Caco-2 (cell line): ENCODE data around the gene IFI44. TPM values are rescaled to one million over a fixed set of nuclear protein-coding genes. Genes with fewer than 3 reads are reported as not detected.

Experiments
- BruUV-seq: library from RNA; stranded (reverse); fragments of 400-500 nt; replicated peaks from 2 replicates; lab custom pipeline; 2021; lab: Mats Ljungman, UMichigan
- CTCF ChIA-PET: fragments of 300-600 bp; sonication (Branson Sonifier 250); formaldehyde crosslinking; loops from one replicate; lab custom pipeline; 2022; ENCODE audit warnings: antibody characterized with exemption; lab: Charles Lee
- POLR2A ChIA-PET: fragments of 300-600 bp; sonication (Branson Sonifier 250); formaldehyde crosslinking; loops from one replicate; lab custom pipeline; 2022; ENCODE audit warnings: antibody characterized with exemption; lab: Charles Lee
- DNase-seq, 2 experiments: peaks; one replicate each; pipeline versions ENCODE4 v3.0.0 to v3.0.0-alpha.2; 2020 to 2022
- H3K27me3 ChIP-seq: replicated peaks from 2 replicates; pipeline ENCODE4 v1.6.0; 2011; ENCODE audit warnings: low read length; ENCODE audit not compliant: control insufficient read depth, insufficient read depth
- H3K36me3 ChIP-seq: 2 replicates; pipeline ENCODE4 v1.5.1; 2011; ENCODE audit warnings: low read length; ENCODE audit not compliant: control insufficient read depth, insufficient read depth
- H3K4me1 ChIP-seq: fragments of 250-450 bp; sonication (Bioruptor Pico); 2 replicates; pipeline ENCODE4 v1.5.1; 2020; ENCODE audit warnings: mild to moderate bottlenecking
- H3K4me3 ChIP-seq: 2 replicates; pipeline ENCODE4 v1.5.1; 2011; ENCODE audit warnings: low read depth, mild to moderate bottlenecking, control low read depth, low read length
- H3K9me3 ChIP-seq: fragments of 250-450 bp; sonication (Bioruptor Pico); 2 replicates; pipeline ENCODE4 v1.5.1; 2020; ENCODE audit warnings: mild to moderate bottlenecking, moderate library complexity
- H3K27ac Mint-ChIP-seq: one replicate; pipeline ENCODE4 v1.8.0; 2022; ENCODE audit warnings: mixed read lengths; ENCODE audit not compliant: unreplicated experiment
- H3K27me3 Mint-ChIP-seq: one replicate; pipeline ENCODE4 v1.8.0; 2022; ENCODE audit warnings: mixed read lengths; ENCODE audit not compliant: insufficient read depth, unreplicated experiment
- H3K36me3 Mint-ChIP-seq: one replicate; pipeline ENCODE4 v1.8.0; 2022; ENCODE audit warnings: mild to moderate bottlenecking, mixed read lengths; ENCODE audit not compliant: insufficient read depth, unreplicated experiment
- H3K4me1 Mint-ChIP-seq: one replicate; pipeline ENCODE4 v1.8.0; 2022; ENCODE audit warnings: low read depth, mixed read lengths; ENCODE audit not compliant: unreplicated experiment
- H3K4me3 Mint-ChIP-seq: one replicate; pipeline ENCODE4 v1.8.0; 2022; ENCODE audit warnings: mild to moderate bottlenecking, moderate library complexity, mixed read lengths; ENCODE audit not compliant: unreplicated experiment
- H3K9me3 Mint-ChIP-seq: one replicate; pipeline ENCODE4 v1.8.0; 2022; ENCODE audit warnings: mixed read lengths; ENCODE audit not compliant: unreplicated experiment
- intact Hi-C: fragments of 100-400 bp; cut with micrococcal nuclease; formaldehyde crosslinking; loops from one replicate; pipeline ENCODE4 v1.10.0; 2022; ENCODE audit not compliant: unreplicated experiment
- total RNA-seq: library from RNA; stranded (reverse); gene quantifications from 2 replicates; pipeline ENCODE4 v1.2.3, GENCODE V29; 2022
- TF ChIP-seq, protein P1 (sequence below), 2 experiments: fragments of 200-600 bp in 1 of 2; IDR thresholded peaks; 1 replicate in 1 of 2; 2 replicates in 1 of 2; pipeline versions ENCODE4 v1.5.1 to v1.8.0; 2011 to 2022; ENCODE audit warnings: antibody characterized with exemption in 1 of 2, control low read depth in 1 of 2, inconsistent platforms in 1 of 2, low read depth in 1 of 2, low read length in 1 of 2, mild to moderate bottlenecking in 1 of 2, moderate library complexity in 1 of 2; ENCODE audit not compliant: insufficient read depth in 1 of 2, severe bottlenecking in 1 of 2, unreplicated experiment in 1 of 2

IFI44 gene
- total RNA-seq, 1 experiment from 2014 or later, result not detected

DNA sequence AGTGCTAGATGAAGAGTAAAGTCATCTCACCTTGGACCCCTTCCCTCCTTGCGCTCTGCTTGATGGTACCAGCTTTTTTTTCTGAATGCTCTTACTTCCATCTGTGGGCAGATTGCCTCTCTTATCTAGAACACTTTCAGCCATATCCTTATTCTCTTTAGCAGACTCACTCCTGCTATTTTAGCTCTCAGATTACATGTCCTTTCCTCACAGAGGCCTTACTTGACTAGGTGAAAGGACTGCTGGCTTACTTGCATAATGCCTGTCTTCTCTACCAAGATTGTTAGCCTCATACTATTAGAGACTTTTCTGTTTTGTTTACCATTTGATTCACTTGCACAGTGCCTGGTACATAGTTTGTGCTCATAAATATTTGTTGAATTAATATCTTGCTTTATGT, 9.3 kb downstream of the IFI44 start:
- TF ChIP-seq, protein P1, sequence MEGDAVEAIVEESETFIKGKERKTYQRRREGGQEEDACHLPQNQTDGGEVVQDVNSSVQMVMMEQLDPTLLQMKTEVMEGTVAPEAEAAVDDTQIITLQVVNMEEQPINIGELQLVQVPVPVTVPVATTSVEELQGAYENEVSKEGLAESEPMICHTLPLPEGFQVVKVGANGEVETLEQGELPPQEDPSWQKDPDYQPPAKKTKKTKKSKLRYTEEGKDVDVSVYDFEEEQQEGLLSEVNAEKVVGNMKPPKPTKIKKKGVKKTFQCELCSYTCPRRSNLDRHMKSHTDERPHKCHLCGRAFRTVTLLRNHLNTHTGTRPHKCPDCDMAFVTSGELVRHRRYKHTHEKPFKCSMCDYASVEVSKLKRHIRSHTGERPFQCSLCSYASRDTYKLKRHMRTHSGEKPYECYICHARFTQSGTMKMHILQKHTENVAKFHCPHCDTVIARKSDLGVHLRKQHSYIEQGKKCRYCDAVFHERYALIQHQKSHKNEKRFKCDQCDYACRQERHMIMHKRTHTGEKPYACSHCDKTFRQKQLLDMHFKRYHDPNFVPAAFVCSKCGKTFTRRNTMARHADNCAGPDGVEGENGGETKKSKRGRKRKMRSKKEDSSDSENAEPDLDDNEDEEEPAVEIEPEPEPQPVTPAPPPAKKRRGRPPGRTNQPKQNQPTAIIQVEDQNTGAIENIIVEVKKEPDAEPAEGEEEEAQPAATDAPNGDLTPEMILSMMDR (IDR thresholded peaks at IDR 0.05; ENCODE audit: insufficient read depth in 1 of 2, low read depth in 1 of 2, low read length in 1 of 2, severe bottlenecking in 1 of 2, unreplicated experiment in 1 of 2), result no peak
- no peaks in the 10 kb centered on the region for H3K36me3 ChIP-seq
- H3K4me3 ChIP-seq, result no peak overlapping the region
- Mint-ChIP-seq H3K9me3 (no peaks in the 10 kb centered on the region), H3K4me3 (no peak overlapping the region), H3K27me3 (peaks cover 8% of the 10 kb centered on the region), H3K4me1 (no peaks in the 10 kb centered on the region), H3K27ac (no peak overlapping the region), H3K36me3 (no peaks in the 10 kb centered on the region)
- no TSS peak for BruUV-seq
- H3K27me3 ChIP-seq, result no peaks in the 10 kb centered on the region
- no peaks in the 10 kb centered on the region for H3K4me1 ChIP-seq
- H3K9me3 ChIP-seq, result no peaks in the 10 kb centered on the region
- POLR2A ChIA-PET, result no interaction called here
- DNase-seq, result no peak
- CTCF ChIA-PET, result no interaction called here
- intact Hi-C loops, result no loop called here

DNA sequence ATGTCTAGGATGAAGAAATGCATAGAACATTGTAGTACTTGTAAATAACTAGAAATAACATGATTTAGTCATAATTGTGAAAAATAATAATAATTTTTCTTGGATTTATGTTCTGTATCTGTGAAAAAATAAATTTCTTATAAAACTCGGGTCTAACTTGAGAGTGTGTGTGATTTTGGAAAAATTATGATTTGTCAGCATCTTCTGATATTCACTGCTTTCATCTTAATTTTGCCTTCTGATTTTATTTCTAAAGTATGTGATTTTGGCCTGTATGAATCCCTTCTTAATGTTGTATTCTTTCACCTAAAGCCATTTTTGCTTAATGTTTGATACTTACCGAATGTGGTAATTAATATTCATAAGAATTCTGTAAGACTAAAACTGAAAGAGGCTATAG, 14.3 kb downstream of the IFI44 start:
- DNase-seq, result no peak
- no peak overlapping the region for H3K27ac Mint-ChIP-seq
- ChIA-PET POLR2A (no interaction called here), CTCF (no interaction called here)
- TF ChIP-seq, protein P1 (IDR thresholded peaks at IDR 0.05; ENCODE audit: insufficient read depth in 1 of 2, low read depth in 1 of 2, low read length in 1 of 2, severe bottlenecking in 1 of 2, unreplicated experiment in 1 of 2), result no peak
- no peaks in the 10 kb centered on the region for H3K4me1 ChIP-seq
- BruUV-seq, result no TSS peak
- no peak overlapping the region for H3K4me3 Mint-ChIP-seq
- intact Hi-C loops, result no loop called here
- no peaks in the 10 kb centered on the region for H3K4me1 Mint-ChIP-seq
- no peaks in the 10 kb centered on the region for H3K27me3 ChIP-seq
- no peaks in the 10 kb centered on the region for H3K36me3 ChIP-seq
- H3K4me3 ChIP-seq, result no peak overlapping the region
- H3K36me3 Mint-ChIP-seq, result no peaks in the 10 kb centered on the region
- H3K27me3 Mint-ChIP-seq, result peaks cover 11% of the 10 kb centered on the region
- H3K9me3 Mint-ChIP-seq, result no peaks in the 10 kb centered on the region
- no peaks in the 10 kb centered on the region for H3K9me3 ChIP-seq

DNA sequence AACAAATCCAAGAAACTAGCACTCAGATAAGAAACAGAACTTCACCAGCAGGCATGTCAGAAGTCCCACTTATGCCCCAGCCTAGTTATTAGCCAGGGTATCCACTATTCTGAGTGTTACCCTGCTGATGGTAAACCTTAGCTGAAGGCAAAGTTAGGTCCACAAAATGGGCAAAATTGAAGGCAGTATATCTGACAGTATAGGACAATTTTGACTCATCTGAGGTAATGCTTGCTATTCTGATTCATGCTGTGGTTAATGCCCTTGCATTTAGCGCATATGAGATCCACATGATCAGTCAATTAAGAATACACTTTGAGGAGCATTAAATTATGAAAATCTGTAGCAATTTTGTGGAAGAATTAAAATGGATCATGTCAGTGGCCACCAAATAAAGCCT, 15.1 kb downstream of the IFI44 start:
- Histone ChIP-seq H3K36me3 (no peaks in the 10 kb centered on the region), H3K4me3 (no peak overlapping the region), H3K27me3 (no peaks in the 10 kb centered on the region), H3K9me3 (no peaks in the 10 kb centered on the region), H3K4me1 (no peaks in the 10 kb centered on the region)
- ChIA-PET CTCF (no interaction called here), POLR2A (no interaction called here)
- TF ChIP-seq, protein P1 (IDR thresholded peaks at IDR 0.05; ENCODE audit: insufficient read depth in 1 of 2, low read depth in 1 of 2, low read length in 1 of 2, severe bottlenecking in 1 of 2, unreplicated experiment in 1 of 2), result no peak
- Mint-ChIP-seq H3K4me3 (no peak overlapping the region), H3K4me1 (no peaks in the 10 kb centered on the region), H3K27me3 (peaks cover 11% of the 10 kb centered on the region), H3K9me3 (no peaks in the 10 kb centered on the region), H3K27ac (no peak overlapping the region), H3K36me3 (no peaks in the 10 kb centered on the region)
- intact Hi-C loops, result no loop called here
- DNase-seq, result no peak
- no TSS peak for BruUV-seq
